ENCODE results near the gene OR9Q1. TPM values are rescaled to one million over a fixed set of nuclear protein-coding genes. Genes with fewer than 3 reads are reported as not detected.

Gene OR9Q1
- polyA plus RNA-seq, 1 donor from 2014 or later, result not detected

DNA sequence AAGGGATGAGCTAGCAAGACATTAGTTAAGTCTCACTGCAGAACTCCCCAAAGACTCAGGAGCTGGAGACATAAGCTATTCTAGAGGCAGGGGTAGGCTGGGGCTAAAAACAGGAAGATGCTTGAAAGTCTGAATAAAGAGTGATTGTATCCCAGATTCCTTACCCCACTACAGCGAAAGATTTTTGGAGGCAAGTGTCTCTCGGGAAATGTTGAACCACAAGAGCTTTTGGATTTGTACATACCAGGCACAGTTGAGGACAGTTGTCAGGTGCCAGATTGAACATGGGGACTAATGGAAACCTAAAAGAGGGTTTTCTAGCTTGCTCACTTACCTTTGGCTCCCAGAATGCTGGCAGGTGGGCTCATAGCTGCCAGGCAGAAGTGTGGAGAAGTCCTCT is 43.5 kb upstream of the OR9Q1 start:
- no peaks in the 10 kb centered on the region for H3K27me3 ChIP-seq (ENCODE audit: insufficient read depth, low read depth, low read length)

GRCh38 chr11:57981536-57981935 is 42.1 kb upstream of the OR9Q1 start:
- no peak overlapping the region for H3K4me3 ChIP-seq (ENCODE audit: low read length)
- no peak overlapping the region for H3K9ac ChIP-seq (ENCODE audit: low read length)
- H3K79me2 ChIP-seq (replicated peaks; ENCODE audit: insufficient read depth, low read length), result no peaks in the 10 kb centered on the region
- H3K9me2 ChIP-seq (ENCODE audit: insufficient read depth, low read length), result no peaks in the 10 kb centered on the region
- H3K9me3 ChIP-seq (ENCODE audit: low read length), result no peaks in the 10 kb centered on the region
- no peaks in the 10 kb centered on the region for H4K20me1 ChIP-seq (ENCODE audit: insufficient read depth)
- no peaks in the 10 kb centered on the region for H3K27me3 ChIP-seq (ENCODE audit: insufficient read depth, low read depth, low read length)
- no peak overlapping the region for H3K4me2 ChIP-seq (ENCODE audit: low read length)
- no peaks in the 10 kb centered on the region for H3F3A ChIP-seq (ENCODE audit: insufficient read depth, low read length, poor library complexity, severe bottlenecking)
- no peaks in the 10 kb centered on the region for H3K36me3 ChIP-seq (ENCODE audit: insufficient read depth, low read length)
- no peak overlapping the region for H2AFZ ChIP-seq (ENCODE audit: low read depth, low read length)
- TF ChIP-seq RAD21 (conservative IDR thresholded peaks at IDR 0.05) (no peak), POLR2AphosphoS5 (IDR thresholded peaks at IDR 0.05) (no peak), REST (IDR thresholded peaks at IDR 0.05; ENCODE audit: borderline replicate concordance) (no peak), TAF1 (IDR thresholded peaks at IDR 0.05; ENCODE audit: low read depth) (no peak), SMC3 (conservative IDR thresholded peaks at IDR 0.05; ENCODE audit: poor library complexity) (no peak), EZH2 (IDR thresholded peaks at IDR 0.05; ENCODE audit: borderline replicate concordance, insufficient read depth, low read length, poor library complexity, severe bottlenecking) (no peak), EP300 (conservative IDR thresholded peaks at IDR 0.05; ENCODE audit: poor library complexity, severe bottlenecking) (no peak), MXI1 (conservative IDR thresholded peaks at IDR 0.05; ENCODE audit: poor library complexity, severe bottlenecking) (no peak)
- TF ChIP-seq, protein P1, sequence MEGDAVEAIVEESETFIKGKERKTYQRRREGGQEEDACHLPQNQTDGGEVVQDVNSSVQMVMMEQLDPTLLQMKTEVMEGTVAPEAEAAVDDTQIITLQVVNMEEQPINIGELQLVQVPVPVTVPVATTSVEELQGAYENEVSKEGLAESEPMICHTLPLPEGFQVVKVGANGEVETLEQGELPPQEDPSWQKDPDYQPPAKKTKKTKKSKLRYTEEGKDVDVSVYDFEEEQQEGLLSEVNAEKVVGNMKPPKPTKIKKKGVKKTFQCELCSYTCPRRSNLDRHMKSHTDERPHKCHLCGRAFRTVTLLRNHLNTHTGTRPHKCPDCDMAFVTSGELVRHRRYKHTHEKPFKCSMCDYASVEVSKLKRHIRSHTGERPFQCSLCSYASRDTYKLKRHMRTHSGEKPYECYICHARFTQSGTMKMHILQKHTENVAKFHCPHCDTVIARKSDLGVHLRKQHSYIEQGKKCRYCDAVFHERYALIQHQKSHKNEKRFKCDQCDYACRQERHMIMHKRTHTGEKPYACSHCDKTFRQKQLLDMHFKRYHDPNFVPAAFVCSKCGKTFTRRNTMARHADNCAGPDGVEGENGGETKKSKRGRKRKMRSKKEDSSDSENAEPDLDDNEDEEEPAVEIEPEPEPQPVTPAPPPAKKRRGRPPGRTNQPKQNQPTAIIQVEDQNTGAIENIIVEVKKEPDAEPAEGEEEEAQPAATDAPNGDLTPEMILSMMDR (IDR thresholded peaks at IDR 0.05; ENCODE audit: poor library complexity, severe bottlenecking), result no peak
- no peak overlapping the region for H3K27ac ChIP-seq (ENCODE audit: low read length)

More for the DNA sequence above, 43.5 kb upstream of the OR9Q1 start:
- no peak overlapping the region for H2AFZ ChIP-seq (ENCODE audit: low read depth, low read length)
- no peak overlapping the region for H3K4me3 ChIP-seq (ENCODE audit: low read length)
- H3K27ac ChIP-seq (ENCODE audit: low read length), result no peak overlapping the region
- no peaks in the 10 kb centered on the region for H3K9me3 ChIP-seq (ENCODE audit: low read length)
- H4K20me1 ChIP-seq (ENCODE audit: insufficient read depth), result no peaks in the 10 kb centered on the region
- H3K36me3 ChIP-seq (ENCODE audit: insufficient read depth, low read length), result no peaks in the 10 kb centered on the region
- no peaks in the 10 kb centered on the region for H3F3A ChIP-seq (ENCODE audit: insufficient read depth, low read length, poor library complexity, severe bottlenecking)
- H3K9ac ChIP-seq (ENCODE audit: low read length), result no peak overlapping the region
- no peaks in the 10 kb centered on the region for H3K9me2 ChIP-seq (ENCODE audit: insufficient read depth, low read length)
- no peak for TF ChIP-seq TAF1 (IDR thresholded peaks at IDR 0.05; ENCODE audit: low read depth)
- H3K79me2 ChIP-seq (replicated peaks; ENCODE audit: insufficient read depth, low read length), result no peaks in the 10 kb centered on the region
- no peak overlapping the region for H3K4me2 ChIP-seq (ENCODE audit: low read length)

GRCh38 chr11:57982776-57983175 is 40.9 kb upstream of the OR9Q1 start:
- no peak overlapping the region for H3K27ac ChIP-seq (ENCODE audit: low read length)

More at GRCh38 chr11:57982776-57983175, 40.9 kb upstream of the OR9Q1 start:
- no peaks in the 10 kb centered on the region for H3K79me2 ChIP-seq (replicated peaks; ENCODE audit: insufficient read depth, low read length)
- no peaks in the 10 kb centered on the region for H3K9me3 ChIP-seq (ENCODE audit: low read length)
- H3K27me3 ChIP-seq (ENCODE audit: insufficient read depth, low read depth, low read length), result no peaks in the 10 kb centered on the region
- H3K36me3 ChIP-seq (ENCODE audit: insufficient read depth, low read length), result no peaks in the 10 kb centered on the region
- H3K4me3 ChIP-seq (ENCODE audit: low read length), result no peak overlapping the region
- no peak overlapping the region for H2AFZ ChIP-seq (ENCODE audit: low read depth, low read length)
- no peaks in the 10 kb centered on the region for H3K9me2 ChIP-seq (ENCODE audit: insufficient read depth, low read length)
- H3K4me2 ChIP-seq (ENCODE audit: low read length), result no peak overlapping the region
- no peaks in the 10 kb centered on the region for H4K20me1 ChIP-seq (ENCODE audit: insufficient read depth)
- no peaks in the 10 kb centered on the region for H3F3A ChIP-seq (ENCODE audit: insufficient read depth, low read length, poor library complexity, severe bottlenecking)
- TF ChIP-seq RAD21 (conservative IDR thresholded peaks at IDR 0.05), result no peak
- TF ChIP-seq TAF1 (IDR thresholded peaks at IDR 0.05; ENCODE audit: low read depth), result no peak
- no peak for TF ChIP-seq EZH2 (IDR thresholded peaks at IDR 0.05; ENCODE audit: borderline replicate concordance, insufficient read depth, low read length, poor library complexity, severe bottlenecking)
- TF ChIP-seq, protein P1 (IDR thresholded peaks at IDR 0.05; ENCODE audit: poor library complexity, severe bottlenecking), result no peak
- no peak for TF ChIP-seq MXI1 (conservative IDR thresholded peaks at IDR 0.05; ENCODE audit: poor library complexity, severe bottlenecking)
- TF ChIP-seq EP300 (conservative IDR thresholded peaks at IDR 0.05; ENCODE audit: poor library complexity, severe bottlenecking), result no peak
- TF ChIP-seq POLR2AphosphoS5 (IDR thresholded peaks at IDR 0.05), result no peak
- no peak for TF ChIP-seq REST (IDR thresholded peaks at IDR 0.05; ENCODE audit: borderline replicate concordance)
- TF ChIP-seq SMC3 (conservative IDR thresholded peaks at IDR 0.05; ENCODE audit: poor library complexity), result no peak
- no peak overlapping the region for H3K9ac ChIP-seq (ENCODE audit: low read length)

All from neural cell (in vitro differentiated cells).